Mucosa of descending colon (tissue), 3 donors: ENCODE results near the gene HLA-C. TPM values are rescaled to one million over a fixed set of nuclear protein-coding genes. Genes with fewer than 3 reads are reported as not detected.
A peak's percentile ranks its signal among the peaks of the same experiment; 100 is the strongest.

Experiments used
- ATAC-seq: fragments of 200-7000 bp; cut with Tn5 transposase; one replicate; pipeline ENCODE4 v1.9.1; 2020; ENCODE audit warnings: mild to moderate bottlenecking, moderate library complexity
- DNase-seq, 3 donors: peaks; one replicate each; pipeline ENCODE4 v3.0.0-alpha.2; 2020
- H3K36me3 ChIP-seq: fragments of 200-600 bp; one replicate; pipeline ENCODE4 v1.8.0; 2021; ENCODE audit warnings: low read depth, mild to moderate bottlenecking
- H3K4me1 ChIP-seq: fragments of 200-600 bp; one replicate; pipeline ENCODE4 v1.8.0; 2021; ENCODE audit warnings: low read depth, mild to moderate bottlenecking
- H3K4me3 ChIP-seq: fragments of 200-600 bp; one replicate; pipeline ENCODE4 v1.8.0; 2021; ENCODE audit warnings: mild to moderate bottlenecking
- H3K9me3 ChIP-seq: fragments of 200-600 bp; one replicate; pipeline ENCODE4 v1.8.0; 2021; ENCODE audit warnings: mild to moderate bottlenecking
- intact Hi-C, 2 donors: fragments of 100-400 bp; cut with DNase I in 1 of 2; cut with micrococcal nuclease in 1 of 2; formaldehyde crosslinking; loops; one replicate each; pipeline versions ENCODE4 v1.11.0 to v1.11.1; 2022; cut with DNase I, micrococcal nuclease
- total RNA-seq, 3 donors: library from RNA; stranded (reverse); fragmentation: NEBNext Ultra II Directional in 2 of 3; extraction: Animal tissue kit (Norgen Biotek cat#: 25700) in 2 of 3; gene quantifications; one replicate each; pipeline versions ENCODE4 v1.2.1 to v1.2.4, GENCODE V29; 2021 to 2023
- TF ChIP-seq, protein P1 (sequence below): fragments of 200-600 bp; IDR thresholded peaks from one replicate; pipeline ENCODE4 v1.8.0; 2022; ENCODE audit warnings: antibody characterized with exemption, mild to moderate bottlenecking
- donor health status: DM: no; HTN: no; CAD: no; lungs with moderate emphysema.
- donor health status: DM: no; HTN: no; CAD: no.
- donor health status: DM: no; HTN: yes; CAD: no.

HLA-C gene
- total RNA-seq, 3 donors from 2014 or later: 965 to 2,616 (median 1,478) TPM

DNA sequence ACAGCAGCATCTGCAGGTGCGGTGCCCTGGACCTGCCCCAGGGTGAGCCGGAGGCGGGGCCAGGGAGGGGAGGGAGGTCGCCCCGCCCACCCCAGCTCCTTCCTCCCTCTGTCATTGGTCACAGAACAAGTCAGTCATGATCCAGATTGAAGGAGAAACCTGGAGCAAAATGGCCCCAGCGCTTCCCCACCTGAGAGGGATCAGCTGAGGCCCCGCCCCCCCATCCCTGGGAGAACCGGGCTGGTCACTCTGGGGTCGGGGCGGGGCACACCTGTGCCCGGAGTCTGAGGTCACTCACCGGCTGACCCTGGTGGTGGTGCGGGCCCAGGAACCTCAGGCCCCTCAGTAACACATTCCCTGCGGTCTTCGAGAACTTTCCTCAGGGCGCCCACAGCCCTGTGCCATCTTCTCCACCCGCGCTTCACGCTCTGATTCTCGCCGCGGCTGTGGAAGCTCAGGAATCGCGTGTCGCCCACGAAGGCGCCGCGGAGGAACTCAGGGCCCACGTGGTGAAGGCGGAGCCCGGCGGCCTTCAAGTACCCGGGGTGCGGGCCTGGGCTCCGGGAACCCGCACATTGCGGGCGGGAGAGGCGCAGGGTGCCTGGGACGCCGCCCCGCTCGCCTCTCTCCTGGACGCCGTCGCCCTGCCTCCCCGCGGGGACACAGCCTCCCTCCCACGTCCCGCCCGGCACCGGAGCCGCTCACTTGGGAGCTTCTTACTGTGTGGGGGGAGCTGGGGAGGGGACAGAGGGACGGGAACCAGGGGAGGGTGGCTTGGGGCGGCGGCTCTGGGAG, 36.4 kb upstream of the HLA-C start:
- intact Hi-C loops: no loop called here
- no peaks in the 10 kb centered on the region for H3K9me3 ChIP-seq

GRCh38 chr6:31307669-31308049, 35.8 kb upstream of the HLA-C start:
- Histone ChIP-seq H3K4me1 (peaks cover 9% of the 10 kb centered on the region), H3K9me3 (no peaks in the 10 kb centered on the region), H3K4me3 (no peak overlapping the region), H3K36me3 (no peaks in the 10 kb centered on the region)
- no peak for ATAC-seq
- intact Hi-C loops: no loop called here
- TF ChIP-seq, protein P1, sequence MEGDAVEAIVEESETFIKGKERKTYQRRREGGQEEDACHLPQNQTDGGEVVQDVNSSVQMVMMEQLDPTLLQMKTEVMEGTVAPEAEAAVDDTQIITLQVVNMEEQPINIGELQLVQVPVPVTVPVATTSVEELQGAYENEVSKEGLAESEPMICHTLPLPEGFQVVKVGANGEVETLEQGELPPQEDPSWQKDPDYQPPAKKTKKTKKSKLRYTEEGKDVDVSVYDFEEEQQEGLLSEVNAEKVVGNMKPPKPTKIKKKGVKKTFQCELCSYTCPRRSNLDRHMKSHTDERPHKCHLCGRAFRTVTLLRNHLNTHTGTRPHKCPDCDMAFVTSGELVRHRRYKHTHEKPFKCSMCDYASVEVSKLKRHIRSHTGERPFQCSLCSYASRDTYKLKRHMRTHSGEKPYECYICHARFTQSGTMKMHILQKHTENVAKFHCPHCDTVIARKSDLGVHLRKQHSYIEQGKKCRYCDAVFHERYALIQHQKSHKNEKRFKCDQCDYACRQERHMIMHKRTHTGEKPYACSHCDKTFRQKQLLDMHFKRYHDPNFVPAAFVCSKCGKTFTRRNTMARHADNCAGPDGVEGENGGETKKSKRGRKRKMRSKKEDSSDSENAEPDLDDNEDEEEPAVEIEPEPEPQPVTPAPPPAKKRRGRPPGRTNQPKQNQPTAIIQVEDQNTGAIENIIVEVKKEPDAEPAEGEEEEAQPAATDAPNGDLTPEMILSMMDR: no peak
- no peak for DNase-seq

More for the DNA sequence above, 36.4 kb upstream of the HLA-C start:
- peak; percentile 98 for ATAC-seq
- TF ChIP-seq, protein P1: no peak
- no peak overlapping the region for H3K4me3 ChIP-seq
- H3K4me1 ChIP-seq: peaks cover 9% of the 10 kb centered on the region
- DNase-seq: peak in 2 of 3 donors; percentile 81 to 82
- no peaks in the 10 kb centered on the region for H3K36me3 ChIP-seq

DNA sequence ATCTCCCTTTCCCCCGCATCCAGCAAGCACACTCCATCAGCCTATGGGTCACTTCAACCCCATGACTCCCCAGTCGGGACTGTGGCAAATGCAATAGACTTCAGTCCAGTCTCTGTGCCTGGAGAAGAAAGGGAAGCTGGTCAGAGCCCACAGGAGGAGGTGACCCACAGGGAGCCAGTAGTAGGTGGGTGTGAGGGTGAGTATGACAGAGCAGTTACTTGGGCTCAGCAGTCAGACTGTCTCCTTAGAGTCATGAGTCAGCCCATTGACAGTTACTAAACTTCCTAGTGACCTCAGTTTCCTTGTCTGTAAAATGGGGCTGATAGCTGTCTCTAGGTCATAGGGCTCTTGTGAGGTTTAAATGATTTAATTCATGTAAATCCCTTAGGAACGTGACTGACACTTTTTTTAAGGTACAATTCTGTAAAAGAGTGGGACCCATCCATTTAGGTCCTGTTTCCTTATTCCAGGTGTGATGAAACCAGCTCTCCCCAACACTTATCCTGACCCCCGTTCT, 33.9 kb upstream of the HLA-C start:
- no peak for DNase-seq
- H3K4me1 ChIP-seq: peaks cover 9% of the 10 kb centered on the region
- ATAC-seq: no peak

GRCh38 chr6:31304683-31305082, 32.8 kb upstream of the HLA-C start:
- H3K4me1 ChIP-seq: peaks cover 9% of the 10 kb centered on the region
- intact Hi-C loops: no loop called here
- TF ChIP-seq, protein P1: no peak
- no peaks in the 10 kb centered on the region for H3K9me3 ChIP-seq
- H3K4me3 ChIP-seq: no peak overlapping the region
- DNase-seq: no peak
- no peaks in the 10 kb centered on the region for H3K36me3 ChIP-seq
- ATAC-seq: no peak

More for the DNA sequence above, 33.9 kb upstream of the HLA-C start:
- TF ChIP-seq, protein P1: no peak
- Histone ChIP-seq H3K4me3 (no peak overlapping the region), H3K36me3 (no peaks in the 10 kb centered on the region), H3K9me3 (no peaks in the 10 kb centered on the region)
- intact Hi-C loops: no loop called here

DNA sequence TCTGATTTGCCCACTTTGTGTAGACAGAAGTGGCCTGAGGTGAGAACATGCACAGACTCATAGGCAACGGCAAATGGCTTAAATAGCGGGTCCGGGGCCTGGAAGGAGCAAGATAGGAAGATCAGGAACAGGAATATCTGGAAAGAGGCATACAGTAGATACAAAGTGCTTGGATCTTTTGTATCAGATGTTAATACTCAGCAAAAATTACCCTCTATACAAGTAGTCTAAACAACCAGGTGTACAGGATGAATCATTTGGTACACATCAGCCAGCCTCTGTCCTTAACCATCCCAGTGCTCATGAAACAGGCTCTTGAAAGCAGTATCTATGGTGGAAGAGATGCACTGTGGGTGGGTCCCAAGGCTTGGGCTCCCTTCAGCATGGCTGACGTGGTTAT, 28.9 kb upstream of the HLA-C start:
- ATAC-seq (no peak), DNase-seq (no peak)
- no peaks in the 10 kb centered on the region for H3K9me3 ChIP-seq
- H3K4me3 ChIP-seq: no peak overlapping the region
- H3K36me3 ChIP-seq: no peaks in the 10 kb centered on the region
- TF ChIP-seq, protein P1: no peak
- H3K4me1 ChIP-seq: no peaks in the 10 kb centered on the region
- intact Hi-C loops: no loop called here
